Spleen (tissue), 11 donors: Measurements from ENCODE around the gene RALB. TPM values are rescaled to one million over a fixed set of nuclear protein-coding genes. Genes with fewer than 3 reads are reported as not detected.

Experiments used
- DNase-seq: peaks from one replicate; pipeline ENCODE4 v3.0.0-alpha.2; 2020
- H3K27ac ChIP-seq, 8 donors: fragments of 200-600 bp; sonication (generic) in 7 of 8; 1 replicate in 4 of 8; 2 replicates in 4 of 8; pipeline versions ENCODE4 v1.5.0 to v1.8.0; 2016 to 2021; ENCODE audit warnings: inconsistent platforms in 4 of 8, mild to moderate bottlenecking in 4 of 8, moderate library complexity in 1 of 8
- H3K27me3 ChIP-seq, 7 donors: fragments of 200-600 bp; sonication (generic) in 6 of 7; replicated peaks in 1 of 7; 1 replicate in 4 of 7; 2 replicates in 3 of 7; pipeline versions ENCODE4 v1.5.0 to v1.8.0; 2016 to 2021; ENCODE audit warnings: inconsistent platforms in 3 of 7, mild to moderate bottlenecking in 1 of 7
- H3K36me3 ChIP-seq, 6 donors: fragments of 200-600 bp; sonication (generic) in 5 of 6; 1 replicate in 4 of 6; 2 replicates in 2 of 6; pipeline versions ENCODE4 v1.5.0 to v1.8.0; 2016 to 2021; ENCODE audit warnings: inconsistent platforms in 2 of 6
- H3K4me1 ChIP-seq, 6 donors: fragments of 200-600 bp; sonication (generic) in 5 of 6; 1 replicate in 3 of 6; 2 replicates in 3 of 6; pipeline versions ENCODE4 v1.5.0 to v1.8.0; 2016 to 2021; ENCODE audit warnings: inconsistent platforms in 3 of 6
- H3K4me3 ChIP-seq, 8 donors: fragments of 200-600 bp; sonication (generic) in 7 of 8; 1 replicate in 4 of 8; 2 replicates in 4 of 8; pipeline versions ENCODE4 v1.5.0 to v1.8.0; 2016 to 2021; ENCODE audit warnings: inconsistent platforms in 4 of 8, mild to moderate bottlenecking in 4 of 8, moderate library complexity in 2 of 8
- H3K9me3 ChIP-seq, 8 donors: fragments of 200-600 bp; sonication (generic) in 7 of 8; 1 replicate in 4 of 8; 2 replicates in 4 of 8; pipeline versions ENCODE4 v1.5.0 to v1.8.0; 2016 to 2021; ENCODE audit warnings: inconsistent platforms in 4 of 8
- POLR2A ChIP-seq, 3 donors: fragments of 450-650 bp; IDR thresholded peaks; one replicate each; pipeline ENCODE4 v1.5.1; 2017; ENCODE audit warnings: antibody characterized with exemption in 3 of 3, mild to moderate bottlenecking in 1 of 3
- POLR2AphosphoS5 ChIP-seq, 3 donors: sonication (generic); formaldehyde crosslinking; IDR thresholded peaks; one replicate each; pipeline ENCODE4 v1.5.1; 2017; ENCODE audit warnings: antibody characterized with exemption in 3 of 3
- WGBS, 5 donors: extraction: QIAGEN DNeasy Blood & Tissue Kit in 3 of 5; methylation state at CpG; one replicate each; pipeline versions ENCODE4 v1.1.5 to v1.1.7; 2013 to 2018; 5-methylcytosine and 5-hydroxymethylcytosine counted together
- intact Hi-C: fragments of 100-400 bp; cut with DNase I; formaldehyde crosslinking; loops from one replicate; pipeline ENCODE4 v1.15.0; 2023; ENCODE audit warnings: low total_unique reads
- polyA plus RNA-seq, 3 donors: library from polyadenylated mRNA; stranded (reverse); fragments of 200-250 nt; gene quantifications; one replicate each; pipeline ENCODE4 v1.2.1, GENCODE V29; 2013
- total RNA-seq, 7 donors: library from RNA; depleted of rRNA in 3 of 7; stranded (reverse); fragments of >200 nt in 3 of 7; fragmentation: NEBNext Ultra II Directional in 4 of 7; extraction: Animal tissue kit (Norgen Biotek cat#: 25700) in 4 of 7; gene quantifications; one replicate each; pipeline versions ENCODE4 v1.1.0 to v1.2.1, GENCODE V29; 2016 to 2021
- TF ChIP-seq, protein P1 (sequence below), 11 experiments: fragments of 200-600 bp in 7 of 11; fragments of 450-650 bp in 4 of 11; sonication (generic) in 4 of 11; IDR thresholded peaks in 8 of 11; conservative IDR thresholded peaks in 3 of 11; 1 replicate in 7 of 11; 2 replicates in 4 of 11; pipeline versions ENCODE4 v1.4.0 to v1.8.0; 2016 to 2021; ENCODE audit warnings: antibody characterized with exemption in 11 of 11, inconsistent platforms in 4 of 11, mild to moderate bottlenecking in 1 of 11
- donor health status: healthy with polysubstance abuse.
- donor health status: DM: no; HTN: no; CAD: no; lungs with moderate emphysema.
- donor health status: DM: no; HTN: no; CAD: no.
- donor health status: Bipolar disorder and iron deficiency.
- donor health status: healthy.
- donor health status: DM: no; HTN: no; CAD: no.
- donor health status: DM: yes; HTN: yes; CAD: no.

Gene RALB
- total and polyA plus RNA-seq, 10 donors, result 26.6 to 126 (median 79.5) TPM

GRCh38 chr2:120330946-120331822 lies 78.5 kb downstream of the RALB start:
- H3K36me3 ChIP-seq, result no peaks in the 10 kb centered on the region
- peaks cover 0 to 44% (median 0%) of the 10 kb centered on the region in 7 donors for H3K27me3 ChIP-seq
- no peak overlapping the region for H3K4me3 ChIP-seq
- H3K27ac ChIP-seq, result no peak overlapping the region
- TF ChIP-seq, protein P1, sequence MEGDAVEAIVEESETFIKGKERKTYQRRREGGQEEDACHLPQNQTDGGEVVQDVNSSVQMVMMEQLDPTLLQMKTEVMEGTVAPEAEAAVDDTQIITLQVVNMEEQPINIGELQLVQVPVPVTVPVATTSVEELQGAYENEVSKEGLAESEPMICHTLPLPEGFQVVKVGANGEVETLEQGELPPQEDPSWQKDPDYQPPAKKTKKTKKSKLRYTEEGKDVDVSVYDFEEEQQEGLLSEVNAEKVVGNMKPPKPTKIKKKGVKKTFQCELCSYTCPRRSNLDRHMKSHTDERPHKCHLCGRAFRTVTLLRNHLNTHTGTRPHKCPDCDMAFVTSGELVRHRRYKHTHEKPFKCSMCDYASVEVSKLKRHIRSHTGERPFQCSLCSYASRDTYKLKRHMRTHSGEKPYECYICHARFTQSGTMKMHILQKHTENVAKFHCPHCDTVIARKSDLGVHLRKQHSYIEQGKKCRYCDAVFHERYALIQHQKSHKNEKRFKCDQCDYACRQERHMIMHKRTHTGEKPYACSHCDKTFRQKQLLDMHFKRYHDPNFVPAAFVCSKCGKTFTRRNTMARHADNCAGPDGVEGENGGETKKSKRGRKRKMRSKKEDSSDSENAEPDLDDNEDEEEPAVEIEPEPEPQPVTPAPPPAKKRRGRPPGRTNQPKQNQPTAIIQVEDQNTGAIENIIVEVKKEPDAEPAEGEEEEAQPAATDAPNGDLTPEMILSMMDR (IDR thresholded peaks at IDR 0.05 in 8 of 11, conservative IDR thresholded peaks at IDR 0.05 in 3 of 11), result no peak
- TF ChIP-seq POLR2AphosphoS5 (IDR thresholded peaks at IDR 0.05), result no peak
- TF ChIP-seq POLR2A (IDR thresholded peaks at IDR 0.05), result no peak
- WGBS, 5 donors, result 60 to 73% (median 65%) methylated on average over 16 to 24 of the region's 24 CpGs
- intact Hi-C loops, result no loop called here
- peaks cover 0 to 8% (median 3%) of the 10 kb centered on the region in 8 donors for H3K9me3 ChIP-seq
- H3K4me1 ChIP-seq, result no peaks in the 10 kb centered on the region
- DNase-seq, result no peak

DNA sequence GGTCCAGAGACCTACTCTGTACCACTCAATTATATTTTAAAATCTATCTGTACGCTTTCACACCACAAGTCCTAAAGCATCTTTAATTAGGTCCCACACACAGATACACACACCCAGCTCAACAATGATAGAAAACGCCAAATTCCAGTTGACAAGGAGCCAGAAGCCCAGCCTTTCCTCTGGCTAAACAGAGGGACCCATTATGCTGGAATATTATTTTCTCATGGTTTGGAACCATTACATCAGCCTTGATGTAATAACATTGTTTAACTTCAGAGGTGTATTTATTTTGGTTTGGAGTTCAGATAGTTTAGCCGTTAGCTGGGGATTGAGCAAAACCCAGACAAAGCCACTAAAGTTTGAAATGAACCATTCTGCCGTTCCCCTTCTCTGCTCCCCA lies 79.3 kb downstream of the RALB start:
- 79 to 90% (median 86%) methylated on average over 4 of the region's 4 CpGs for WGBS, 5 donors
- no peaks in the 10 kb centered on the region for H3K4me1 ChIP-seq
- no peak overlapping the region for H3K4me3 ChIP-seq
- DNase-seq, result no peak
- intact Hi-C loops, result no loop called here
- peaks cover 0 to 48% (median 0%) of the 10 kb centered on the region in 7 donors for H3K27me3 ChIP-seq
- H3K9me3 ChIP-seq, result peaks cover 0 to 8% (median 3%) of the 10 kb centered on the region in 8 donors
- TF ChIP-seq, protein P1 (IDR thresholded peaks at IDR 0.05 in 8 of 11, conservative IDR thresholded peaks at IDR 0.05 in 3 of 11), result no peak
- no peaks in the 10 kb centered on the region for H3K36me3 ChIP-seq
- no peak overlapping the region for H3K27ac ChIP-seq

GRCh38 chr2:120332384-120332783 lies 79.7 kb downstream of the RALB start:
- Histone ChIP-seq H3K4me1 (no peaks in the 10 kb centered on the region), H3K4me3 (no peak overlapping the region), H3K27me3 (peaks cover 0 to 50% (median 3%) of the 10 kb centered on the region in 7 donors), H3K27ac (no peak overlapping the region), H3K36me3 (no peaks in the 10 kb centered on the region), H3K9me3 (peaks cover 0 to 8% (median 3%) of the 10 kb centered on the region in 8 donors)
- intact Hi-C loops, result no loop called here
- TF ChIP-seq, protein P1 (IDR thresholded peaks at IDR 0.05 in 8 of 11, conservative IDR thresholded peaks at IDR 0.05 in 3 of 11), result no peak
- TF ChIP-seq POLR2AphosphoS5 (IDR thresholded peaks at IDR 0.05), result no peak
- DNase-seq, result no peak
- WGBS, 5 donors, result 89 to 98% (median 94%) methylated on average over 6 of the region's 6 CpGs

DNA sequence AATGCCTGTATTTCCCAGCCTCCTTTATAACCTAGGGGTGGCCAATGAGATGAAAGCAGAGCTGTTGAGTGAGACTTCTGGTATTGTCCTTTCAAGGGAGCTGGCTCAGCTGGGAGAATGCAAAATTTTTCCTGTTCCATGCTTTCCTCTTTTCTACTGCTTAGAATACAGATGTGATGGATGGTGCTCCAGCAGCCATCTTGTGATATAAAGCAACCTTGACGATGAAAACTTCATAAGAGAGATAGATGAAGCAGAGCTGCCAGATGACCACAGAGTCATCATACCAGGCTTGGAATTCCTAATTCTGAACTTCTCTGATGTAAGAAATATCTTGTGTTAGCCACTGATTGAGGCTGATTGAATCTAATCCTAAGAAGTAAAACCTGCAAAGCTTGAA lies 81.4 kb downstream of the RALB start:
- H3K4me3 ChIP-seq, result no peak overlapping the region
- 91 to 100% (median 96%) methylated on average over 1 of the region's 1 CpG for WGBS, 5 donors
- TF ChIP-seq POLR2AphosphoS5 (IDR thresholded peaks at IDR 0.05), result no peak
- TF ChIP-seq, protein P1 (IDR thresholded peaks at IDR 0.05 in 8 of 11, conservative IDR thresholded peaks at IDR 0.05 in 3 of 11), result no peak
- no peak for TF ChIP-seq POLR2A (IDR thresholded peaks at IDR 0.05)

More for the DNA sequence above, 81.4 kb downstream of the RALB start:
- no peak for DNase-seq
- H3K4me1 ChIP-seq, result peaks cover 0 to 10% (median 0%) of the 10 kb centered on the region in 6 donors
- peaks cover 0 to 8% (median 3%) of the 10 kb centered on the region in 8 donors for H3K9me3 ChIP-seq
- peaks cover 0 to 63% (median 9%) of the 10 kb centered on the region in 7 donors for H3K27me3 ChIP-seq
- no peaks in the 10 kb centered on the region for H3K36me3 ChIP-seq
- H3K27ac ChIP-seq, result no peak overlapping the region
- intact Hi-C loops, result no loop called here
